Measurements from ENCODE around the gene EFCAB8. TPM values are rescaled to one million over a fixed set of nuclear protein-coding genes. Genes with fewer than 3 reads are reported as not detected.
A peak's percentile ranks its signal among the peaks of the same experiment; 100 is the strongest.

EFCAB8 gene
- total and polyA plus RNA-seq, 2 donors from 2014 or later: 0.13 TPM; not detected in 1

DNA sequence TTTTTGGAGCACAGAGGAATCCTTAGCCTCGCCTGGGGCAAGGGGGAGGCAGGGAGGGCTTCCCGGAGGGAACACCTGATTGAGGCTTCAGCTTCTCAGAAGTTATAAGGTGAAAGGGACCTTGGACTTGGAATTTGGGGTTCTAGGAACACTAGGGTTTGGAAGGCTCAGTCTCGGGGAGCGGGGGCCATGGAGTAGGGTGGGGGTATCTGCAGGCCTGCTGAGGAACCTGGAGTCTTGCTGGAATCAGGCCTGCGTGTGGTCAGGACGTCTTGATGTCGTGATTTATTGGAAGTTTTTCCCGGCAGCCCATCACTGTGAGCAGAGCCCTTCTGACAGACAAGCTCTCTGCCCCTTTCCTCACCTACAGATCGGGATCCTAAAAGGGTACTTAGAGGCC lies 50.7 kb downstream of the EFCAB8 start:
- DNase-seq: peak in 1 of 5 donors; percentile 36
- no peak overlapping the region for H3K4me3 ChIP-seq (ENCODE audit: low read length in 3 of 3)
- intact Hi-C loops (cut with DNase I): loop anchor here (10.0 kb wide), 1 partner anchor 385 kb away; no protein-coding TSS in a partner anchor

DNA sequence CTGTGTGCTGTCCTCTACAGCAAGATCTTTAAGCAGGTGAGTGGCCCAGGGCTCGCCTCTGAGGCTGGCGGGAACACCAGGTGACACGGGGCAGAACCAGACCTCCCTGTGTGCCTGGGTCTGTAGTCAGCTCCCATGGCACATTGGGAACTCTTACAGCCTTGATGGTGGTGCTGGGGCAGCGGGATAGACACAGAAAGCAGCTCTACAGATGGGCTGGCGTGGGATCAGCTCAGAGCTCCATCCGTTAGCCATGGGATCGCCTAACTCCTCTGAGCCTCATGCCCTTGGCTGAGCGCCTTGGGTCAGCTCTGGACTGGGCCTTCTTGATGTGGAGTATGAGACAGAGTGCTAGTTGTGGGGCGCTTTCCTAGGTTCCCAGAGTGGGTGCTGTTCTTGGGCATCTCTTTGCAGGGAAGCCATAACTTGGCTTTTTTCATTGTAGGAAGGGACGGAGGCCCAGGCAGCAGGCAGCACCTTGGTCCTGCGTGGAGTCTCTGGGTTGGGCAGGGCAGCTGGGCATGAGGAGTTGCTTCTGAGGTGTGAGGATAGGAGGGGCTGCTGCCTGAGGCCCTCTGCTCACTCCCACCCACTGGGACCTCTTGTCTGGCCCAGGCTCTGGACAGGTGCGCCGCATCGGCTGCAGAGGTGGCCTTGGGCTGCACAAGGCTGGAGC lies 51.3 kb downstream of the EFCAB8 start:
- no peak overlapping the region for H3K4me3 ChIP-seq (ENCODE audit: low read length in 3 of 3)
- no peak overlapping the region for H3K27ac ChIP-seq (ENCODE audit: low read depth in 2 of 2, low read length in 2 of 2)
- H3K27me3 ChIP-seq (ENCODE audit: control insufficient read depth, insufficient read depth, low read length): no peaks in the 10 kb centered on the region
- no peaks in the 10 kb centered on the region for H3K4me1 ChIP-seq (ENCODE audit: control insufficient read depth in 2 of 3, insufficient read depth in 2 of 3, low read depth in 1 of 3, low read length in 3 of 3)
- peak in 1 of 5 donors; percentile 49 for DNase-seq
- H3K36me3 ChIP-seq (ENCODE audit: control insufficient read depth in 2 of 3, insufficient read depth in 3 of 3, low read length in 3 of 3): no peaks in the 10 kb centered on the region
- no peak for FAIRE-seq
- H3K9ac ChIP-seq (ENCODE audit: low read length in 3 of 3): no peak overlapping the region
- TF ChIP-seq, protein P1, sequence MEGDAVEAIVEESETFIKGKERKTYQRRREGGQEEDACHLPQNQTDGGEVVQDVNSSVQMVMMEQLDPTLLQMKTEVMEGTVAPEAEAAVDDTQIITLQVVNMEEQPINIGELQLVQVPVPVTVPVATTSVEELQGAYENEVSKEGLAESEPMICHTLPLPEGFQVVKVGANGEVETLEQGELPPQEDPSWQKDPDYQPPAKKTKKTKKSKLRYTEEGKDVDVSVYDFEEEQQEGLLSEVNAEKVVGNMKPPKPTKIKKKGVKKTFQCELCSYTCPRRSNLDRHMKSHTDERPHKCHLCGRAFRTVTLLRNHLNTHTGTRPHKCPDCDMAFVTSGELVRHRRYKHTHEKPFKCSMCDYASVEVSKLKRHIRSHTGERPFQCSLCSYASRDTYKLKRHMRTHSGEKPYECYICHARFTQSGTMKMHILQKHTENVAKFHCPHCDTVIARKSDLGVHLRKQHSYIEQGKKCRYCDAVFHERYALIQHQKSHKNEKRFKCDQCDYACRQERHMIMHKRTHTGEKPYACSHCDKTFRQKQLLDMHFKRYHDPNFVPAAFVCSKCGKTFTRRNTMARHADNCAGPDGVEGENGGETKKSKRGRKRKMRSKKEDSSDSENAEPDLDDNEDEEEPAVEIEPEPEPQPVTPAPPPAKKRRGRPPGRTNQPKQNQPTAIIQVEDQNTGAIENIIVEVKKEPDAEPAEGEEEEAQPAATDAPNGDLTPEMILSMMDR (IDR thresholded peaks at IDR 0.05; ENCODE audit: borderline replicate concordance, extremely low read depth, insufficient read depth): no peak
- peaks cover 0 to 2% (median under 1%) of the 10 kb centered on the region in 3 donors for H3K9me3 ChIP-seq (ENCODE audit: control insufficient read depth in 2 of 3, insufficient read depth in 1 of 3, low read length in 3 of 3)
- intact Hi-C loops (cut with DNase I): loop anchor here (10.0 kb wide), 1 partner anchor 385 kb away; no protein-coding TSS in a partner anchor

More for the DNA sequence above, 50.7 kb downstream of the EFCAB8 start:
- Histone ChIP-seq H3K4me1 (ENCODE audit: control insufficient read depth in 2 of 3, insufficient read depth in 2 of 3, low read depth in 1 of 3, low read length in 3 of 3) (no peaks in the 10 kb centered on the region), H3K27me3 (ENCODE audit: control insufficient read depth, insufficient read depth, low read length) (no peaks in the 10 kb centered on the region), H3K27ac (ENCODE audit: low read depth in 2 of 2, low read length in 2 of 2) (no peak overlapping the region), H3K36me3 (ENCODE audit: control insufficient read depth in 2 of 3, insufficient read depth in 3 of 3, low read length in 3 of 3) (no peaks in the 10 kb centered on the region), H3K9me3 (ENCODE audit: control insufficient read depth in 2 of 3, insufficient read depth in 1 of 3, low read length in 3 of 3) (peaks cover 0 to 2% (median 0%) of the 10 kb centered on the region in 3 donors), H3K9ac (ENCODE audit: low read length in 3 of 3) (no peak overlapping the region)
- TF ChIP-seq, protein P1 (IDR thresholded peaks at IDR 0.05; ENCODE audit: borderline replicate concordance, extremely low read depth, insufficient read depth): no peak
- FAIRE-seq: no peak

DNA sequence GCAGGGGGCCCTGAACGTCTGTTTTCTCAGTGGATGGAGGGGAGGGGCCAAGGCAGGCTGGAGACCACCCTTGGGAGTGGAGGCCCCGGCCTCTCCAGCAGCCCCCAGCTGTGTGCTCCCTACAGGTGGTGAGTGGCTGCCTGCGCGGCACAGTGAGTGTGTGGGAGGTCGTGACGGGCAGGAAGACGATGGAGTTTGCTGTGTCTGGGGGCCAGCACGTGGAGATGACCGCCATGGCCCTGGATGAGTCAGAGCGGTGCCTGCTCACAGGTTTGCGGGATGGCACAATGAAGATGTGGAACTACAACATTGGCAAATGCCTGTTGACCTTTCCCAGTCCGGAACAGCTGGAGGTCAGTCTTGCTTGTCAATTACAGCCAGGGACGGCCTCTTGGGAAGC lies 52.6 kb downstream of the EFCAB8 start:
- TF ChIP-seq, protein P1 (IDR thresholded peaks at IDR 0.05; ENCODE audit: borderline replicate concordance, extremely low read depth, insufficient read depth): no peak
- FAIRE-seq: no peak
- Histone ChIP-seq H3K27ac (ENCODE audit: low read depth in 2 of 2, low read length in 2 of 2) (no peak overlapping the region), H3K27me3 (ENCODE audit: control insufficient read depth, insufficient read depth, low read length) (no peaks in the 10 kb centered on the region), H3K4me3 (ENCODE audit: low read length in 3 of 3) (no peak overlapping the region), H3K9me3 (ENCODE audit: control insufficient read depth in 2 of 3, insufficient read depth in 1 of 3, low read length in 3 of 3) (peaks cover 0 to 14% (median 6%) of the 10 kb centered on the region in 3 donors), H3K4me1 (ENCODE audit: control insufficient read depth in 2 of 3, insufficient read depth in 2 of 3, low read depth in 1 of 3, low read length in 3 of 3) (no peaks in the 10 kb centered on the region), H3K9ac (ENCODE audit: low read length in 3 of 3) (no peak overlapping the region), H3K36me3 (ENCODE audit: control insufficient read depth in 2 of 3, insufficient read depth in 3 of 3, low read length in 3 of 3) (no peaks in the 10 kb centered on the region)
- peak in 1 of 5 donors; percentile 30 for DNase-seq
- intact Hi-C loops (cut with DNase I): no loop called here

All from kidney (tissue), 14 donors.